ENCODE measurements around the gene ASTN1. TPM values are rescaled to one million over a fixed set of nuclear protein-coding genes. Genes with fewer than 3 reads are reported as not detected.

The ASTN1 gene
- 8.7 TPM for polyA plus RNA-seq (2013, experiment 1 of 2)
- 8.6 TPM for polyA plus RNA-seq (2013, experiment 2 of 2)

GRCh38 chr1:177164380-177165068, at the start of gene ASTN1:
Gene ASTN1 (minus strand): TSS chr1:177164712. CDS start chr1:177164676, 36 bp downstream.
- peak within 1 kb of the TSS; percentile 90 for H2BK5ac ChIP-seq (ENCODE audit: low read length)
- peak within 1 kb of the TSS; percentile 91 for H3K14ac ChIP-seq (ENCODE audit: low read length)
- H3K27me3 ChIP-seq (ENCODE audit: control insufficient read depth in 3 of 3, insufficient read depth in 3 of 3, low read depth in 1 of 3, low read length in 3 of 3): peaks cover 0 to 58% (median 3%) of the 10 kb centered on the region in 3 experiments
- H3K36me3 ChIP-seq (replicated peaks in 1 of 2; ENCODE audit: control insufficient read depth in 2 of 2, insufficient read depth in 2 of 2, low read length in 2 of 2): no peaks in the 10 kb centered on the region
- DNase-seq (ENCODE audit: low spot score): peak; percentile 58
- peaks cover 2% of the 10 kb centered on the region for H3K79me1 ChIP-seq (ENCODE audit: low read depth, low read length)
- no CpG with 5 or more reads among the region's 49 CpGs for WGBS, 2 donors (ENCODE audit: extremely low coverage in 2 of 2, insufficient read length in 2 of 2, insufficient replicate concordance in 1 of 2)
- H4K91ac ChIP-seq (ENCODE audit: low read depth, low read length, poor library complexity): peak within 1 kb of the TSS; percentile 62
- peak within 1 kb of the TSS; percentile 19 to 94 for H3K4me3 ChIP-seq (ENCODE audit: low read length in 2 of 2)
- no peak within 1 kb of the TSS for H3K4ac ChIP-seq (ENCODE audit: low read length)
- H2BK12ac ChIP-seq (ENCODE audit: low read length): peak within 1 kb of the TSS; percentile 58
- H2BK15ac ChIP-seq (ENCODE audit: low read length): peak within 1 kb of the TSS; percentile 97
- peak within 1 kb of the TSS; percentile 99 for H3K18ac ChIP-seq (ENCODE audit: low read length)
- peak within 1 kb of the TSS; percentile 88 for H2AFZ ChIP-seq (ENCODE audit: low read length)
- peak within 1 kb of the TSS; percentile 93 for H3K9ac ChIP-seq (ENCODE audit: low read depth, low read length, poor library complexity)
- H2BK120ac ChIP-seq (ENCODE audit: low read depth, low read length): no peak within 1 kb of the TSS
- H3K9me3 ChIP-seq (replicated peaks in 1 of 2; ENCODE audit: control insufficient read depth in 2 of 2, insufficient read depth in 1 of 2, low read depth in 1 of 2, low read length in 2 of 2): no peaks in the 10 kb centered on the region
- H2AK5ac ChIP-seq (ENCODE audit: low read depth, low read length): peak within 1 kb of the TSS; percentile 32
- H3K27ac ChIP-seq (replicated peaks; ENCODE audit: low read length): no peak within 1 kb of the TSS
- peaks cover 0 to 5% of the 10 kb centered on the region in 2 donors for H3K4me1 ChIP-seq (ENCODE audit: control insufficient read depth in 2 of 2, insufficient read depth in 1 of 2, low read depth in 1 of 2, low read length in 2 of 2)
- H3K4me2 ChIP-seq (ENCODE audit: insufficient read depth, low read length, poor library complexity, severe bottlenecking): peak within 1 kb of the TSS; percentile 82
- no peak within 1 kb of the TSS for H4K8ac ChIP-seq (ENCODE audit: low read depth, low read length)
- H3K23ac ChIP-seq (ENCODE audit: low read depth, low read length, poor library complexity): peak within 1 kb of the TSS; percentile 80

- Histone ChIP-seq H3K23ac (ENCODE audit: low read depth, low read length, poor library complexity) (no peak overlapping the region), H2BK5ac (ENCODE audit: low read length) (no peak overlapping the region), H2AK5ac (ENCODE audit: low read depth, low read length) (no peak overlapping the region), H2BK120ac (ENCODE audit: low read depth, low read length) (no peak overlapping the region), H3K27me3 (ENCODE audit: control insufficient read depth in 3 of 3, insufficient read depth in 3 of 3, low read depth in 1 of 3, low read length in 3 of 3) (no peaks in the 10 kb centered on the region), H3K9ac (ENCODE audit: low read depth, low read length, poor library complexity) (no peak overlapping the region), H3K4me2 (ENCODE audit: insufficient read depth, low read length, poor library complexity, severe bottlenecking) (no peak overlapping the region), H3K4me3 (ENCODE audit: low read length in 2 of 2) (no peak overlapping the region), H3K18ac (ENCODE audit: low read length) (no peak overlapping the region), H4K91ac (ENCODE audit: low read depth, low read length, poor library complexity) (no peak overlapping the region), H2AFZ (ENCODE audit: low read length) (no peak overlapping the region), H2BK15ac (ENCODE audit: low read length) (no peak overlapping the region), H3K4me1 (ENCODE audit: control insufficient read depth in 2 of 2, insufficient read depth in 1 of 2, low read depth in 1 of 2, low read length in 2 of 2) (peaks cover 0 to 4% of the 10 kb centered on the region in 2 donors), H4K8ac (ENCODE audit: low read depth, low read length) (no peak overlapping the region), H2BK12ac (ENCODE audit: low read length) (no peak overlapping the region), H3K14ac (ENCODE audit: low read length) (no peak overlapping the region), H3K4ac (ENCODE audit: low read length) (no peak overlapping the region), H3K27ac (replicated peaks; ENCODE audit: low read length) (no peak overlapping the region), H3K36me3 (replicated peaks in 1 of 2; ENCODE audit: control insufficient read depth in 2 of 2, insufficient read depth in 2 of 2, low read length in 2 of 2) (no peaks in the 10 kb centered on the region), H3K79me1 (ENCODE audit: low read depth, low read length) (no peaks in the 10 kb centered on the region), H3K9me3 (replicated peaks in 1 of 2; ENCODE audit: control insufficient read depth in 2 of 2, insufficient read depth in 1 of 2, low read depth in 1 of 2, low read length in 2 of 2) (peaks cover 0 to 2% of the 10 kb centered on the region in 2 donors)
- WGBS, 2 donors (ENCODE audit: extremely low coverage in 2 of 2, insufficient read length in 2 of 2, insufficient replicate concordance in 1 of 2): no CpG with 5 or more reads among the region's 4 CpGs
- no peak for DNase-seq (ENCODE audit: low spot score)
These were observed 46.7 kb upstream of the ASTN1 start for GRCh38 chr1:177211231-177211630.

GRCh38 chr1:177210071-177210470, 45.6 kb upstream of the ASTN1 start:
- Histone ChIP-seq H4K91ac (ENCODE audit: low read depth, low read length, poor library complexity) (no peak overlapping the region), H2BK120ac (ENCODE audit: low read depth, low read length) (no peak overlapping the region), H3K79me1 (ENCODE audit: low read depth, low read length) (no peaks in the 10 kb centered on the region), H3K36me3 (replicated peaks in 1 of 2; ENCODE audit: control insufficient read depth in 2 of 2, insufficient read depth in 2 of 2, low read length in 2 of 2) (no peaks in the 10 kb centered on the region), H3K14ac (ENCODE audit: low read length) (no peak overlapping the region), H2BK5ac (ENCODE audit: low read length) (no peak overlapping the region), H3K18ac (ENCODE audit: low read length) (no peak overlapping the region), H3K9me3 (replicated peaks in 1 of 2; ENCODE audit: control insufficient read depth in 2 of 2, insufficient read depth in 1 of 2, low read depth in 1 of 2, low read length in 2 of 2) (peaks cover 0 to 2% of the 10 kb centered on the region in 2 donors), H3K9ac (ENCODE audit: low read depth, low read length, poor library complexity) (no peak overlapping the region), H2AK5ac (ENCODE audit: low read depth, low read length) (no peak overlapping the region), H3K4me3 (ENCODE audit: low read length in 2 of 2) (no peak overlapping the region), H2AFZ (ENCODE audit: low read length) (no peak overlapping the region), H3K4me1 (ENCODE audit: control insufficient read depth in 2 of 2, insufficient read depth in 1 of 2, low read depth in 1 of 2, low read length in 2 of 2) (peaks cover 0 to 4% of the 10 kb centered on the region in 2 donors), H2BK15ac (ENCODE audit: low read length) (no peak overlapping the region), H3K27ac (replicated peaks; ENCODE audit: low read length) (no peak overlapping the region), H3K4me2 (ENCODE audit: insufficient read depth, low read length, poor library complexity, severe bottlenecking) (no peak overlapping the region), H4K8ac (ENCODE audit: low read depth, low read length) (no peak overlapping the region), H2BK12ac (ENCODE audit: low read length) (no peak overlapping the region), H3K27me3 (ENCODE audit: control insufficient read depth in 3 of 3, insufficient read depth in 3 of 3, low read depth in 1 of 3, low read length in 3 of 3) (no peaks in the 10 kb centered on the region), H3K4ac (ENCODE audit: low read length) (no peak overlapping the region), H3K23ac (ENCODE audit: low read depth, low read length, poor library complexity) (no peak overlapping the region)
- no peak for DNase-seq (ENCODE audit: low spot score)

GRCh38 chr1:177209357-177209756, 44.8 kb upstream of the ASTN1 start:
- H3K9ac ChIP-seq (ENCODE audit: low read depth, low read length, poor library complexity): no peak overlapping the region
- H3K18ac ChIP-seq (ENCODE audit: low read length): no peak overlapping the region
- no peak overlapping the region for H2AFZ ChIP-seq (ENCODE audit: low read length)
- DNase-seq (ENCODE audit: low spot score): no peak
- no peak overlapping the region for H4K8ac ChIP-seq (ENCODE audit: low read depth, low read length)
- no peaks in the 10 kb centered on the region for H3K27me3 ChIP-seq (ENCODE audit: control insufficient read depth in 3 of 3, insufficient read depth in 3 of 3, low read depth in 1 of 3, low read length in 3 of 3)
- no peaks in the 10 kb centered on the region for H3K79me1 ChIP-seq (ENCODE audit: low read depth, low read length)
- no peak overlapping the region for H3K23ac ChIP-seq (ENCODE audit: low read depth, low read length, poor library complexity)
- H2AK5ac ChIP-seq (ENCODE audit: low read depth, low read length): no peak overlapping the region
- no peak overlapping the region for H2BK12ac ChIP-seq (ENCODE audit: low read length)
- no peak overlapping the region for H3K14ac ChIP-seq (ENCODE audit: low read length)
- H2BK120ac ChIP-seq (ENCODE audit: low read depth, low read length): no peak overlapping the region
- H3K36me3 ChIP-seq (replicated peaks in 1 of 2; ENCODE audit: control insufficient read depth in 2 of 2, insufficient read depth in 2 of 2, low read length in 2 of 2): no peaks in the 10 kb centered on the region
- H3K4me3 ChIP-seq (ENCODE audit: low read length in 2 of 2): no peak overlapping the region
- H3K4me2 ChIP-seq (ENCODE audit: insufficient read depth, low read length, poor library complexity, severe bottlenecking): no peak overlapping the region
- no CpG with 5 or more reads among the region's 3 CpGs for WGBS, 2 donors (ENCODE audit: extremely low coverage in 2 of 2, insufficient read length in 2 of 2, insufficient replicate concordance in 1 of 2)
- H3K27ac ChIP-seq (replicated peaks; ENCODE audit: low read length): no peak overlapping the region
- no peak overlapping the region for H3K4ac ChIP-seq (ENCODE audit: low read length)
- no peak overlapping the region for H2BK5ac ChIP-seq (ENCODE audit: low read length)
- H2BK15ac ChIP-seq (ENCODE audit: low read length): no peak overlapping the region
- peaks cover 0 to 4% of the 10 kb centered on the region in 2 donors for H3K4me1 ChIP-seq (ENCODE audit: control insufficient read depth in 2 of 2, insufficient read depth in 1 of 2, low read depth in 1 of 2, low read length in 2 of 2)
- no peak overlapping the region for H4K91ac ChIP-seq (ENCODE audit: low read depth, low read length, poor library complexity)
- peaks cover 0 to 2% of the 10 kb centered on the region in 2 donors for H3K9me3 ChIP-seq (replicated peaks in 1 of 2; ENCODE audit: control insufficient read depth in 2 of 2, insufficient read depth in 1 of 2, low read depth in 1 of 2, low read length in 2 of 2)
